Liver (tissue), 9 donors: ENCODE measurements around the gene ATP1B2. TPM values are rescaled to one million over a fixed set of nuclear protein-coding genes. Genes with fewer than 3 reads are reported as not detected.

Experiments used
- DNase-seq: peaks from one replicate; pipeline ENCODE4 v3.0.0-alpha.2; 2017; ENCODE audit warnings: low spot score
- H3K27ac ChIP-seq, 2 donors: one replicate each; pipeline ENCODE4 v1.7.0; 2013; ENCODE audit warnings: inconsistent platforms in 2 of 2, low read length in 2 of 2, control low read depth in 1 of 2, low read depth in 1 of 2, mild to moderate bottlenecking in 1 of 2
- H3K27me3 ChIP-seq, 4 donors: one replicate each; pipeline versions ENCODE4 v1.6.1 to v1.7.0; 2013; ENCODE audit warnings: low read length in 3 of 4, inconsistent platforms in 1 of 4, mild to moderate bottlenecking in 1 of 4, moderate library complexity in 1 of 4; ENCODE audit not compliant: control insufficient read depth in 4 of 4, insufficient read depth in 4 of 4
- H3K36me3 ChIP-seq, 4 donors: one replicate each; pipeline versions ENCODE4 v1.6.1 to v1.7.0; 2013; ENCODE audit warnings: low read length in 3 of 4, mild to moderate bottlenecking in 3 of 4, low read depth in 1 of 4, moderate library complexity in 1 of 4; ENCODE audit not compliant: control insufficient read depth in 4 of 4, insufficient read depth in 3 of 4
- H3K4me1 ChIP-seq, 4 donors: one replicate each; pipeline versions ENCODE4 v1.6.1 to v1.7.0; 2013; ENCODE audit warnings: low read length in 3 of 4, mild to moderate bottlenecking in 3 of 4, moderate library complexity in 1 of 4; ENCODE audit not compliant: control insufficient read depth in 4 of 4, insufficient read depth in 4 of 4
- H3K4me3 ChIP-seq, 3 donors: one replicate each; pipeline versions ENCODE4 v1.6.1 to v1.7.0; 2013; ENCODE audit warnings: low read length in 3 of 3, control low read depth in 1 of 3, low read depth in 1 of 3, mild to moderate bottlenecking in 1 of 3
- H3K9ac ChIP-seq, 2 donors: one replicate each; pipeline ENCODE4 v1.7.0; 2013; ENCODE audit warnings: low read length in 2 of 2, mild to moderate bottlenecking in 2 of 2, moderate library complexity in 2 of 2, control low read depth in 1 of 2, low read depth in 1 of 2
- H3K9me3 ChIP-seq, 4 donors: one replicate each; pipeline versions ENCODE4 v1.6.1 to v1.7.0; 2013; ENCODE audit warnings: low read length in 3 of 4; ENCODE audit not compliant: control insufficient read depth in 4 of 4
- CTCF ChIP-seq: fragments of 150-350 bp; IDR thresholded peaks from 2 replicates; pipeline ENCODE4 v1.5.1; 2017; ENCODE audit warnings: improper control_type of control experiment, low read depth, low read length; ENCODE audit not compliant: missing input control
- EGR1 ChIP-seq, 2 donors: IDR thresholded peaks; 2 replicates each; pipeline ENCODE4 v1.6.1; 2016 to 2018; ENCODE audit warnings: antibody characterized with exemption in 2 of 2, low read depth in 2 of 2
- FOXA1 ChIP-seq: IDR thresholded peaks from 2 replicates; pipeline ENCODE4 v1.6.1; 2016; ENCODE audit warnings: antibody characterized with exemption
- FOXA2 ChIP-seq: IDR thresholded peaks from 2 replicates; pipeline ENCODE4 v1.6.1; 2016; ENCODE audit warnings: antibody characterized with exemption
- GABPA ChIP-seq, 2 donors: IDR thresholded peaks in 1 of 2; conservative IDR thresholded peaks in 1 of 2; 2 replicates each; pipeline ENCODE4 v1.6.1; 2016; ENCODE audit warnings: antibody characterized with exemption in 2 of 2, mild to moderate bottlenecking in 1 of 2, moderate library complexity in 1 of 2
- HNF4A ChIP-seq, 2 donors: conservative IDR thresholded peaks; 2 replicates each; pipeline ENCODE4 v1.6.1; 2016; ENCODE audit warnings: antibody characterized with exemption in 2 of 2, mild to moderate bottlenecking in 2 of 2
- HNF4G ChIP-seq: IDR thresholded peaks from 2 replicates; pipeline ENCODE4 v1.6.1; 2016; ENCODE audit warnings: antibody characterized with exemption
- JUND ChIP-seq, 2 donors: IDR thresholded peaks; 2 replicates each; pipeline ENCODE4 v1.6.1; 2016; ENCODE audit warnings: antibody characterized with exemption in 2 of 2
- MAX ChIP-seq: IDR thresholded peaks from 2 replicates; pipeline ENCODE4 v1.6.1; 2016; ENCODE audit warnings: antibody characterized with exemption
- NR2F2 ChIP-seq: IDR thresholded peaks from 2 replicates; pipeline ENCODE4 v1.6.1; 2016; ENCODE audit warnings: antibody characterized with exemption
- RAD21 ChIP-seq, 2 donors: IDR thresholded peaks; 2 replicates each; pipeline ENCODE4 v1.6.1; 2016; ENCODE audit warnings: antibody characterized with exemption in 2 of 2, mild to moderate bottlenecking in 2 of 2
- REST ChIP-seq: IDR thresholded peaks from 2 replicates; pipeline ENCODE4 v1.6.1; 2016; ENCODE audit warnings: antibody characterized with exemption, mild to moderate bottlenecking
- RXRA ChIP-seq, 2 donors: IDR thresholded peaks; 2 replicates each; pipeline ENCODE4 v1.6.1; 2017 to 2018; ENCODE audit warnings: antibody characterized with exemption in 2 of 2, mild to moderate bottlenecking in 1 of 2
- SP1 ChIP-seq: IDR thresholded peaks from 2 replicates; pipeline ENCODE4 v1.6.1; 2018; ENCODE audit warnings: antibody characterized with exemption, mild to moderate bottlenecking
- TAF1 ChIP-seq: conservative IDR thresholded peaks from 2 replicates; pipeline ENCODE4 v1.6.1; 2016; ENCODE audit warnings: antibody characterized with exemption, mild to moderate bottlenecking
- YY1 ChIP-seq: IDR thresholded peaks from 2 replicates; pipeline ENCODE4 v1.6.1; 2016; ENCODE audit warnings: antibody characterized with exemption, mild to moderate bottlenecking
- ZBTB33 ChIP-seq: IDR thresholded peaks from 2 replicates; pipeline ENCODE4 v1.6.1; 2016; ENCODE audit warnings: antibody characterized with exemption
- WGBS: extraction: QIAGEN DNeasy Blood & Tissue Kit; methylation state at CpG from one replicate; pipeline ENCODE4 v1.1.7; 2013; 5-methylcytosine and 5-hydroxymethylcytosine counted together
- polyA plus RNA-seq, 2 donors: library from polyadenylated mRNA; stranded (reverse) in 1 of 2; unstranded in 1 of 2; fragments of 200-250 nt in 1 of 2; fragments of >200 nt in 1 of 2; fragmentation: Nextera tagmentation in 1 of 2; extraction: Ambion mirVana in 1 of 2; gene quantifications; one replicate each; pipeline versions ENCODE4 v1.2.1 to v1.2.3, GENCODE V29; 2013 to 2015
- total RNA-seq, 2 donors: library from RNA; depleted of rRNA; stranded (reverse); fragments of >200 nt; gene quantifications; one replicate each; pipeline ENCODE4 v1.2.3, GENCODE V29; 2014
- TF ChIP-seq, protein P1 (sequence below): IDR thresholded peaks from 2 replicates; pipeline ENCODE4 v1.6.1; 2016; ENCODE audit warnings: antibody characterized with exemption
- donor health status: healthy.
- donor health status: healthy.
- donor health status: healthy.
- donor health status: healthy.
- donor health status: healthy.

ATP1B2 gene
- total and polyA plus RNA-seq, 4 donors: 0.33 to 8.3 (median 2.0) TPM

DNA sequence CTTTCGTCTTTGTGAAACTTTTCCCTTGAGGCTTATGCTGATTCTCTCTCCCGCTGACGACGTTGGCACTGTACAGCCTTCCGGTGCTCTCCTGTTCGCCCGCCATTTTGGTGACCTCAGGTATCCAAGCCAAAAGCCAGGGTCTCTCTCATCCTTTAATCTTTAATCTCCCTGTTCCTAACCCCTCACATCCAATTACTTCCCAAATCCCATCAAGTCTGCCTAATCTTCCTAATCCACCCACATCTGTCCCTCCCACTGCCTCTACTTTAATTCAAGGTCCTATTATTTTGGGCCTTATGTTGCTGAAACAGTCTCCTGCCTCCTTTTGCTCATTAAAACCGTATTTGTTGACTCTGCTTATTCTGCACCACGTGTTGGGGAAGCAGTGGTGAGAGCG is 44.9 kb downstream of the ATP1B2 start:
- H3K4me3 ChIP-seq: no peak overlapping the region
- H3K4me1 ChIP-seq: no peaks in the 10 kb centered on the region
- H3K27me3 ChIP-seq: no peaks in the 10 kb centered on the region
- no peak overlapping the region for H3K27ac ChIP-seq
- TF ChIP-seq RAD21 (IDR thresholded peaks at IDR 0.05) (no peak), JUND (IDR thresholded peaks at IDR 0.05) (no peak), GABPA (IDR thresholded peaks at IDR 0.05 in 1 of 2, conservative IDR thresholded peaks at IDR 0.05 in 1 of 2) (no peak), MAX (no peak), HNF4A (conservative IDR thresholded peaks at IDR 0.05) (no peak), CTCF (no peak), YY1 (no peak), RXRA (IDR thresholded peaks at IDR 0.05) (no peak), EGR1 (IDR thresholded peaks at IDR 0.05; ENCODE audit: low read depth in 2 of 2) (no peak), TAF1 (no peak), ZBTB33 (no peak), HNF4G (no peak), FOXA1 (no peak), REST (no peak), SP1 (no peak), FOXA2 (no peak), NR2F2 (no peak)
- TF ChIP-seq, protein P1, sequence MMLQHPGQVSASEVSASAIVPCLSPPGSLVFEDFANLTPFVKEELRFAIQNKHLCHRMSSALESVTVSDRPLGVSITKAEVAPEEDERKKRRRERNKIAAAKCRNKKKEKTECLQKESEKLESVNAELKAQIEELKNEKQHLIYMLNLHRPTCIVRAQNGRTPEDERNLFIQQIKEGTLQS: no peak
- no peak for DNase-seq
- H3K36me3 ChIP-seq: peaks cover 0 to 6% (median 4%) of the 10 kb centered on the region in 4 donors
- H3K9me3 ChIP-seq: no peaks in the 10 kb centered on the region
- WGBS: 97% methylated on average over 10 of the region's 10 CpGs
- no peak overlapping the region for H3K9ac ChIP-seq
